Measurements from ENCODE around the gene DACH1. TPM values are rescaled to one million over a fixed set of nuclear protein-coding genes. Genes with fewer than 3 reads are reported as not detected.

Gene DACH1
- total RNA-seq, 1 donor from 2014 or later = 1.2 TPM

DNA sequence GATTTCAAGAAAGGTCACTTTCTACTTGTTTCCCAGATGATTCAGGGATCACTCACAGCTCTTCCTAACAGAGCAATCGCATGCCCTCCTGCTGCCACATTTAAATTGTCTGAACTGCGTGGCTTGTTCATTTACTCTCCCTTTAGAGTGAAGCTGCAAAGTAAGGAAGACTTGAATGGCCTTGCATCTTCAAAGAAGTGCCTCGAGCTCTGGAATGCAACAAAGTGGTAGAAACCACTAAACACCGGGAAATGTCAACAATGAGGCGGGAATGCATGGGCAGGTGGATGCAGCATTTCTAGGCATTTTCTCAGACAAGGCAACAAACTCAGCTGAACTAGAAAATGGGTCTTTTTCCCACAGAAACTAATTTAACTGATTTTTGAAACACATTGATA, 10.3 kb upstream of the DACH1 start:
- no peak for DNase-seq (ENCODE audit: low read depth)
- Histone ChIP-seq H3K36me3 (ENCODE audit: control insufficient read depth, insufficient read depth, low read length) (no peaks in the 10 kb centered on the region), H3K27me3 (ENCODE audit: control insufficient read depth, insufficient read depth, low read length) (no peaks in the 10 kb centered on the region), H3K4me3 (ENCODE audit: low read depth, low read length) (no peak overlapping the region)
- TF ChIP-seq, protein P1, sequence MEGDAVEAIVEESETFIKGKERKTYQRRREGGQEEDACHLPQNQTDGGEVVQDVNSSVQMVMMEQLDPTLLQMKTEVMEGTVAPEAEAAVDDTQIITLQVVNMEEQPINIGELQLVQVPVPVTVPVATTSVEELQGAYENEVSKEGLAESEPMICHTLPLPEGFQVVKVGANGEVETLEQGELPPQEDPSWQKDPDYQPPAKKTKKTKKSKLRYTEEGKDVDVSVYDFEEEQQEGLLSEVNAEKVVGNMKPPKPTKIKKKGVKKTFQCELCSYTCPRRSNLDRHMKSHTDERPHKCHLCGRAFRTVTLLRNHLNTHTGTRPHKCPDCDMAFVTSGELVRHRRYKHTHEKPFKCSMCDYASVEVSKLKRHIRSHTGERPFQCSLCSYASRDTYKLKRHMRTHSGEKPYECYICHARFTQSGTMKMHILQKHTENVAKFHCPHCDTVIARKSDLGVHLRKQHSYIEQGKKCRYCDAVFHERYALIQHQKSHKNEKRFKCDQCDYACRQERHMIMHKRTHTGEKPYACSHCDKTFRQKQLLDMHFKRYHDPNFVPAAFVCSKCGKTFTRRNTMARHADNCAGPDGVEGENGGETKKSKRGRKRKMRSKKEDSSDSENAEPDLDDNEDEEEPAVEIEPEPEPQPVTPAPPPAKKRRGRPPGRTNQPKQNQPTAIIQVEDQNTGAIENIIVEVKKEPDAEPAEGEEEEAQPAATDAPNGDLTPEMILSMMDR (IDR thresholded peaks at IDR 0.05; ENCODE audit: insufficient read depth, low read length, poor library complexity, severe bottlenecking) = no peak

DNA sequence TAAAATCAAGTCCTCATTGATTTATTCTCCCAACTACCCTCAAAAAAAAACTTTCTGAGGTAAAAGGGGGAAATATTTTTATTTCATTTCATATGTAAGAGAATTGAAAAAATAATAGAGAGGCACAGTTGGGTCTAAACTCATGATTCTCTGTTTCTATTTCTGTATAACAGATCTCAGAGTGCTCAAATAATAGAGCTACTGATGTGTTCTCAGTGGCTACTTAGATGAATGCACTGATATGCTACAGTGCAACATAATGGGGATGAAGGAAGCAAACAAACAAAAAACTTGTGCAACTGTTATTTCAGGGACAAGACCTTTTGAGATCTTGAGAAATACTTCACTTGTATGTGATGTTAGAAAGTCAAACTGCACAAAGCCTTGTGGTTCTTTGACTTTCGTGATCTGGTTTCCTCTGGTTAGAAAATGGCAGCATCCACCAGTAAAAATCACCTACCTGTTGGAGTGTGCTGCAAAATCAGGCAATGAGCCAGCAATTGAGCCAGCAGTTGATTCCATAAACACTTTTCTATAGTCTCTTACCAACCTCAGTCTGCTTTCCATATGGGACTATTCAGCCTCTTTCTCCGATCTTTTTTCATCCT, 9.7 kb upstream of the DACH1 start:
- H3K4me3 ChIP-seq (ENCODE audit: low read depth, low read length) = no peak overlapping the region
- no peak for DNase-seq (ENCODE audit: low read depth)
- TF ChIP-seq, protein P1 (IDR thresholded peaks at IDR 0.05; ENCODE audit: insufficient read depth, low read length, poor library complexity, severe bottlenecking) = no peak
- H3K27me3 ChIP-seq (ENCODE audit: control insufficient read depth, insufficient read depth, low read length) = no peaks in the 10 kb centered on the region
- H3K36me3 ChIP-seq (ENCODE audit: control insufficient read depth, insufficient read depth, low read length) = no peaks in the 10 kb centered on the region

DNA sequence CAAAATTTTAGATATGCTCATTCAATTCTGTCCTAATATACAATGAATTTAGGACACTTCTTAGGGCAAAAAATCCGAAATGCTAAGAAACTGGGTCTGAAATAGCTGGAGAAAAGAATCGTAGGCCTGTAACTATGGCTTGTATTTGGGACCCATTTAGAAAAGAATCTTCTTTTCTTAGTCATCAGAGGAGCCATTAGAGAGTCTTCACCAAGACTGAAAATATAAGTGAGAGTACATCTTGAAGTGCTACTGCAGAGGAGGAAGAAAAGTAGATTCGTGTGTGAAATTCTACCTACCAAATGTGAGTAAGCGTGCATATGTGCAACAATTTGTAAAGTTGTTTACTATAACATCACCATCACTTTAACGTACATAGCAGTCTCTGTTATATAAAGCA, 8.8 kb upstream of the DACH1 start:
- DNase-seq (ENCODE audit: low read depth) = no peak
- TF ChIP-seq, protein P1 (IDR thresholded peaks at IDR 0.05; ENCODE audit: insufficient read depth, low read length, poor library complexity, severe bottlenecking) = no peak
- Histone ChIP-seq H3K4me3 (ENCODE audit: low read depth, low read length) (no peak overlapping the region), H3K27me3 (ENCODE audit: control insufficient read depth, insufficient read depth, low read length) (no peaks in the 10 kb centered on the region), H3K36me3 (ENCODE audit: control insufficient read depth, insufficient read depth, low read length) (no peaks in the 10 kb centered on the region)

DNA sequence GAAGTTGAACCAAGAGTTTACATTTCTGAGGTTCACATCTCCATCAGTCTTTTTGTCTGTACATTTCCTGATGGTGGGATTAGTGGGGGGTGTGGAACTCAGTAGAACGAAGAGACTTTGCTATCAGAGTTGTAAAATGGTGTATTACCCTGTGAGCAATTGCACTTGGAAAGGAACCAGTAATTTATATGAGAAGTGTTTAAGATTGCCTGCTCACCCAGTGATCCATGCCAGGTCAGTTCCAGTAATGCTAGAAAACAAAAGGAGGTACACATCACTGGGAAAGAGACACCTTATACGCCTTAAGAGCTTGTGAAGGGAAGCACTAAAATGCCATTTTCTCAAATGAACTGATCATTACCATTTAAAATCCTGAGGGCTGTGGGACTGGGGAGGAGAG, 7.5 kb upstream of the DACH1 start:
- TF ChIP-seq, protein P1 (IDR thresholded peaks at IDR 0.05; ENCODE audit: insufficient read depth, low read length, poor library complexity, severe bottlenecking) = no peak
- Histone ChIP-seq H3K27me3 (ENCODE audit: control insufficient read depth, insufficient read depth, low read length) (no peaks in the 10 kb centered on the region), H3K36me3 (ENCODE audit: control insufficient read depth, insufficient read depth, low read length) (no peaks in the 10 kb centered on the region), H3K4me3 (ENCODE audit: low read depth, low read length) (no peak overlapping the region)
- no peak for DNase-seq (ENCODE audit: low read depth)

DNA sequence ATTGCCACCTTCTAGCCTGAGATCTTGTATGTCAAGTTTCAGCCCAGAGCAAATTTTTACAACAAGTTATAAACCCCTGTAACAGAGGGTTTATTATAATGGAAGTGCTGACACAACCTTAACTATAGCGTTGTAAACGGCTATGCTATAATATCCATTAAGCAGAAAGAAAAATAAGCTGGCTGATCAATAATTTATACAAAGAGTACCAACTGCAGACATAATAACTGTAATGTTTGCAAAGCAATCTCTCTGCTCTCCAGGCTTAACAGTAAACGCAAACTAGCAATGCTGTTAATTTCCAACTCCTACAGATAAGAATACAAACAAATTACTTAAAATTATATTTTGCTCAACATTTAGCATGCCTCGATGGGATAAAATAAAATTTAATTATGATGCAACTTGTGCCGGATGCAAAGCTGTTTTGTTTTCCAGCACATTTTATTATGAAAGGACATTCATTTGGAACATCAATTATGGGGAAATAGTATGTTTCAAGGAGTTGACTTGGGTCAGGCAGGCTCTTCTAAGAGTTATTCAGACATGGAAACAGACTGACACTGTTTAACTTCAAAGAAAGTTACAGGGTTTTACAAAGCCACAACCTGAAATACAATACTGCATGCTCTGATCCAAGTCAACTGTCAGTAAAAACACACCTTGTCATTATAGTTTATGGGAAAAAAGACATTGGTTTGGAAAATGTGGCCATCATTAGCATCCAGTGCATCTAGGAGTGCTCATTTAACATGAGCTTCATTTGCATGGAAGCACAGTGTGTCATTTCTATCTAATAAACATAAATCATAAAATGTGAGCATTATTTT, 6.6 kb upstream of the DACH1 start:
- DNase-seq (ENCODE audit: low read depth) = no peak
- Histone ChIP-seq H3K36me3 (ENCODE audit: control insufficient read depth, insufficient read depth, low read length) (no peaks in the 10 kb centered on the region), H3K4me3 (ENCODE audit: low read depth, low read length) (no peak overlapping the region), H3K27me3 (ENCODE audit: control insufficient read depth, insufficient read depth, low read length) (peaks cover 2% of the 10 kb centered on the region)
- TF ChIP-seq, protein P1 (IDR thresholded peaks at IDR 0.05; ENCODE audit: insufficient read depth, low read length, poor library complexity, severe bottlenecking) = no peak

Measured in kidney epithelial cell (primary cell).